ENCODE results near the gene TNNI3. TPM values are rescaled to one million over a fixed set of nuclear protein-coding genes. Genes with fewer than 3 reads are reported as not detected.

Gene TNNI3
- total and polyA plus RNA-seq, 10 of the 15 experiments (the other 5 are each of a cell fraction or from before 2014, with no cell fraction given) = not detected

DNA sequence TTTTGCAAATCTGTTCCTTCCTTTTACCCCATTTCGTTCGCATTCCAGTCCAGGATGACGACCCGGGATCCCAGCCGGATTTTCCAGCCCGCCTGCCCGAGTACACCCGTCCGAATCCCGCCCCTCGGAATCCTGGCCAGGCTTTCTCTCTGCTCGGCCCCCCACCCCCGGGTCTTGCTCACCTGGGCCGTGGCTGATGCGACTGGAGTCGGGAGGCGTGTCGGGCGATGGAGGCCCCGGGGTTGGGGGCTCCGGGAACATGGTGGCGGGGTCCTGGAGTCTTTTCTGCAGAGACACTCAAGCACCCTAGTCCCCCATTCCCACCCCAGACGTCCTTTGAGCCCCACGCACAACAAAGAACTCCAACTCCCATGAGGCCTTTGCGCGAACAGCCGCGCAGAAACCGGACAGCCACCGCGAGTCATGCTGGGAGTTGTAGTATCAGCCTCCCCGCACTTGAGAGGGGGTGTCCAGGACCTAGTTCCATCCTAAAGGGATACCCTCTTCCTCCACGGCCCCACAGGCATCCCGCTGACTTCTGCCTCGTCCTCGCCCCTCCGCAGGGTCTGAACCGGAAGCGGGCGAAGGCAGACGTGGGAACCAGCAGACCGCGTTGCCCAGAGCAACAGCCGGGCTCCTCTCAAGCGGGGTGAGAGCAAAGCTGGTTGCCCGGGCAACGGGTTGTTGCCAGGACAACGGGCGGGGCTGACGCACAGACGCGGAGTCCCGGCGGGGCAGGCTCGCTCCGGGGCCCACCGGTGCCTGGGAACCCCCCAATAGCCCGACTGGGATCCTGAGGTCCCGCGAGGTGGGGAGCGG is 21.5 kb upstream of the TNNI3 start (continued):
- TF ChIP-seq, protein P1, sequence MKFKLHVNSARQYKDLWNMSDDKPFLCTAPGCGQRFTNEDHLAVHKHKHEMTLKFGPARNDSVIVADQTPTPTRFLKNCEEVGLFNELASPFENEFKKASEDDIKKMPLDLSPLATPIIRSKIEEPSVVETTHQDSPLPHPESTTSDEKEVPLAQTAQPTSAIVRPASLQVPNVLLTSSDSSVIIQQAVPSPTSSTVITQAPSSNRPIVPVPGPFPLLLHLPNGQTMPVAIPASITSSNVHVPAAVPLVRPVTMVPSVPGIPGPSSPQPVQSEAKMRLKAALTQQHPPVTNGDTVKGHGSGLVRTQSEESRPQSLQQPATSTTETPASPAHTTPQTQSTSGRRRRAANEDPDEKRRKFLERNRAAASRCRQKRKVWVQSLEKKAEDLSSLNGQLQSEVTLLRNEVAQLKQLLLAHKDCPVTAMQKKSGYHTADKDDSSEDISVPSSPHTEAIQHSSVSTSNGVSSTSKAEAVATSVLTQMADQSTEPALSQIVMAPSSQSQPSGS (IDR thresholded peaks at IDR 0.05; ENCODE audit: low read length) = no peak
- TF ChIP-seq, protein P2, sequence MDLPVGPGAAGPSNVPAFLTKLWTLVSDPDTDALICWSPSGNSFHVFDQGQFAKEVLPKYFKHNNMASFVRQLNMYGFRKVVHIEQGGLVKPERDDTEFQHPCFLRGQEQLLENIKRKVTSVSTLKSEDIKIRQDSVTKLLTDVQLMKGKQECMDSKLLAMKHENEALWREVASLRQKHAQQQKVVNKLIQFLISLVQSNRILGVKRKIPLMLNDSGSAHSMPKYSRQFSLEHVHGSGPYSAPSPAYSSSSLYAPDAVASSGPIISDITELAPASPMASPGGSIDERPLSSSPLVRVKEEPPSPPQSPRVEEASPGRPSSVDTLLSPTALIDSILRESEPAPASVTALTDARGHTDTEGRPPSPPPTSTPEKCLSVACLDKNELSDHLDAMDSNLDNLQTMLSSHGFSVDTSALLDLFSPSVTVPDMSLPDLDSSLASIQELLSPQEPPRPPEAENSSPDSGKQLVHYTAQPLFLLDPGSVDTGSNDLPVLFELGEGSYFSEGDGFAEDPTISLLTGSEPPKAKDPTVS (IDR thresholded peaks at IDR 0.05; ENCODE audit: low read depth, low read length) = no peak
- TF ChIP-seq, protein P3, sequence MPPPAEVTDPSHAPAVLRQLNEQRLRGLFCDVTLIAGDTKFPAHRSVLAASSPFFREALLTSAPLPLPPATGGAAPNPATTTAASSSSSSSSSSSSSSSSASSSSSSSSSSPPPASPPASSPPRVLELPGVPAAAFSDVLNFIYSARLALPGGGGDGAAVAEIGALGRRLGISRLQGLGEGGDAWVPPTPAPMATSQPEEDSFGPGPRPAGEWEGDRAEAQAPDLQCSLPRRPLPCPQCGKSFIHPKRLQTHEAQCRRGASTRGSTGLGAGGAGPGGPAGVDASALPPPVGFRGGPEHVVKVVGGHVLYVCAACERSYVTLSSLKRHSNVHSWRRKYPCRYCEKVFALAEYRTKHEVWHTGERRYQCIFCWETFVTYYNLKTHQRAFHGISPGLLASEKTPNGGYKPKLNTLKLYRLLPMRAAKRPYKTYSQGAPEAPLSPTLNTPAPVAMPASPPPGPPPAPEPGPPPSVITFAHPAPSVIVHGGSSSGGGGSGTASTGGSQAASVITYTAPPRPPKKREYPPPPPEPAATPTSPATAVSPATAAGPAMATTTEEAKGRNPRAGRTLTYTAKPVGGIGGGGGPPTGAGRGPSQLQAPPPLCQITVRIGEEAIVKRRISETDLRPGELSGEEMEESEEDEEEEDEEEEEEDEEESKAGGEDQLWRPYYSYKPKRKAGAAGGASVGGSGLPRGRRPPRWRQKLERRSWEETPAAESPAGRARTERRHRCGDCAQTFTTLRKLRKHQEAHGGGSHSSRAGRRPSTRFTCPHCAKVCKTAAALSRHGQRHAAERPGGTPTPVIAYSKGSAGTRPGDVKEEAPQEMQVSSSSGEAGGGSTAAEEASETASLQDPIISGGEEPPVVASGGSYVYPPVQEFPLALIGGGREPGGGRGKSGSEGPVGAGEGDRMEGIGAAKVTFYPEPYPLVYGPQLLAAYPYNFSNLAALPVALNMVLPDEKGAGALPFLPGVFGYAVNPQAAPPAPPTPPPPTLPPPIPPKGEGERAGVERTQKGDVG (CRISPR knock-in tag; IDR thresholded peaks at IDR 0.05) = no peak
- TF ChIP-seq ETV6 (conservative IDR thresholded peaks at IDR 0.05 in 1 of 2, IDR thresholded peaks at IDR 0.05 in 1 of 2; ENCODE audit: borderline replicate concordance in 1 of 2, low read depth in 1 of 2) (no peak), CHD2 (IDR thresholded peaks at IDR 0.05; ENCODE audit: borderline replicate concordance, low read depth, low read length) (no peak; the same call in 1 of the 2 replicates), EZH2 (IDR thresholded peaks at IDR 0.05; ENCODE audit: borderline replicate concordance, control insufficient read depth, low read depth, low read length) (no peak), RB1 (IDR thresholded peaks at IDR 0.05; ENCODE audit: borderline replicate concordance) (peak; percentile 23; the same call in 1 of the 2 replicates), CEBPB (IDR thresholded peaks at IDR 0.05; ENCODE audit: borderline replicate concordance in 1 of 2, low read depth in 2 of 2, low read length in 2 of 2) (no peak), POLR2AphosphoS2 (IDR thresholded peaks at IDR 0.05; ENCODE audit: low read depth, low read length) (no peak), ZNF24 (IDR thresholded peaks at IDR 0.05) (no peak), RCOR1 (conservative IDR thresholded peaks at IDR 0.05; ENCODE audit: low read depth, low read length) (no peak), ESRRA (IDR thresholded peaks at IDR 0.05; ENCODE audit: low read length) (0 out of 2 replicates have a peak, but pooled peaks have one; percentile 48), SMAD1 (IDR thresholded peaks at IDR 0.05; ENCODE audit: low read depth, partially characterized antibody) (no peak), STAT3 (IDR thresholded peaks at IDR 0.05; ENCODE audit: low read depth, low read length) (no peak), TAF1 (IDR thresholded peaks at IDR 0.05; ENCODE audit: borderline replicate concordance, low read depth, low read length) (no peak), CBX5 (IDR thresholded peaks at IDR 0.05; ENCODE audit: low read depth) (no peak), NBN (IDR thresholded peaks at IDR 0.05) (peak; percentile 25; the same call in 1 of the 2 replicates), WRNIP1 (IDR thresholded peaks at IDR 0.05; ENCODE audit: borderline replicate concordance, low read depth, low read length) (no peak), DPF2 (IDR thresholded peaks at IDR 0.05) (peak; percentile 79), POLR2AphosphoS5 (IDR thresholded peaks at IDR 0.05; ENCODE audit: low read length) (no peak), MXI1 (IDR thresholded peaks at IDR 0.05; ENCODE audit: low read depth, low read length) (peak; percentile 99)
- TF ChIP-seq, protein P4, sequence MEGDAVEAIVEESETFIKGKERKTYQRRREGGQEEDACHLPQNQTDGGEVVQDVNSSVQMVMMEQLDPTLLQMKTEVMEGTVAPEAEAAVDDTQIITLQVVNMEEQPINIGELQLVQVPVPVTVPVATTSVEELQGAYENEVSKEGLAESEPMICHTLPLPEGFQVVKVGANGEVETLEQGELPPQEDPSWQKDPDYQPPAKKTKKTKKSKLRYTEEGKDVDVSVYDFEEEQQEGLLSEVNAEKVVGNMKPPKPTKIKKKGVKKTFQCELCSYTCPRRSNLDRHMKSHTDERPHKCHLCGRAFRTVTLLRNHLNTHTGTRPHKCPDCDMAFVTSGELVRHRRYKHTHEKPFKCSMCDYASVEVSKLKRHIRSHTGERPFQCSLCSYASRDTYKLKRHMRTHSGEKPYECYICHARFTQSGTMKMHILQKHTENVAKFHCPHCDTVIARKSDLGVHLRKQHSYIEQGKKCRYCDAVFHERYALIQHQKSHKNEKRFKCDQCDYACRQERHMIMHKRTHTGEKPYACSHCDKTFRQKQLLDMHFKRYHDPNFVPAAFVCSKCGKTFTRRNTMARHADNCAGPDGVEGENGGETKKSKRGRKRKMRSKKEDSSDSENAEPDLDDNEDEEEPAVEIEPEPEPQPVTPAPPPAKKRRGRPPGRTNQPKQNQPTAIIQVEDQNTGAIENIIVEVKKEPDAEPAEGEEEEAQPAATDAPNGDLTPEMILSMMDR (IDR thresholded peaks at IDR 0.05 in 2 of 3, conservative IDR thresholded peaks at IDR 0.05 in 1 of 3; ENCODE audit: control insufficient read depth in 2 of 3, extremely low read depth in 1 of 3, insufficient read depth in 1 of 3, low read depth in 3 of 3, low read length in 3 of 3) = no peak

All from GM12878 (cell line).